OCI-LY3 (cell line): ENCODE results near the gene PRR18.

ENCODE experiments used
- H2AFZ ChIP-seq: fragments of 200-600, 300-600 bp; shearing (Covaris generic); 2 replicates; pipeline ENCODE4 v1.6.0; 2014; ENCODE audit warnings: antibody characterized with exemption, low read depth, low read length
- H3K27ac ChIP-seq: fragments of 200-600, 300-600 bp; sonication (generic); 2 replicates; pipeline ENCODE4 v1.5.1; 2014; ENCODE audit warnings: mild to moderate bottlenecking, low read length, moderate library complexity, mixed read lengths
- H3K27me3 ChIP-seq: fragments of 200-600, 300-600 bp; sonication (generic); 2 replicates; pipeline ENCODE4 v1.6.1; 2014; ENCODE audit warnings: low read depth, low read length, mixed read lengths
- H3K36me3 ChIP-seq: fragments of 200-600, 300-600 bp; sonication (generic); replicated peaks from 2 replicates; pipeline ENCODE3; 2014; ENCODE audit warnings: low read depth, low read length, mixed read lengths
- H3K4me1 ChIP-seq: fragments of 300-600, 200-600 bp; sonication (generic); 2 replicates; pipeline ENCODE4 v1.6.1; 2014; ENCODE audit warnings: low read length, mixed read lengths
- H3K4me2 ChIP-seq: fragments of 200-600, 300-600 bp; sonication (generic); 2 replicates; pipeline ENCODE4 v1.6.1; 2014; ENCODE audit warnings: low read length, mixed read lengths
- H3K4me3 ChIP-seq: fragments of 300-600, 200-600 bp; sonication (generic); 2 replicates; pipeline ENCODE4 v1.5.1; 2014; ENCODE audit warnings: antibody characterized with exemption, mild to moderate bottlenecking, low read length, moderate library complexity
- H3K79me2 ChIP-seq: fragments of 300-600, 200-600 bp; shearing (Covaris generic); 2 replicates; pipeline ENCODE4 v1.6.1; 2014; ENCODE audit warnings: mild to moderate bottlenecking, low read length, mixed read lengths
- H3K9ac ChIP-seq: fragments of 300-600, 200-600 bp; shearing (Covaris generic); 2 replicates; pipeline ENCODE4 v1.6.0; 2014; ENCODE audit warnings: mild to moderate bottlenecking, low read length, moderate library complexity
- H3K9me3 ChIP-seq: fragments of 200-600, 300-600 bp; shearing (Covaris generic); 2 replicates; pipeline ENCODE4 v1.6.1; 2014; ENCODE audit warnings: low read length, mixed read lengths; ENCODE audit not compliant: insufficient read depth
- H4K20me1 ChIP-seq: fragments of 200-600, 300-600 bp; sonication (generic); 2 replicates; pipeline ENCODE4 v1.6.1; 2016; ENCODE audit warnings: low read length, mixed read lengths; ENCODE audit not compliant: insufficient read depth
- EZH2phosphoT487 ChIP-seq: fragments of 200-600 bp; shearing (Covaris generic); IDR thresholded peaks from 2 replicates; pipeline ENCODE4 v1.6.1; 2018; ENCODE audit warnings: antibody characterized with exemption, mixed run types, low read depth
- TF ChIP-seq, protein P1 (sequence below): fragments of 200-600, 300-600 bp; sonication (generic); IDR thresholded peaks from 2 replicates; pipeline ENCODE4 v1.5.1; 2014; ENCODE audit warnings: antibody characterized with exemption, low read length, low read depth

The PRR18 gene

DNA sequence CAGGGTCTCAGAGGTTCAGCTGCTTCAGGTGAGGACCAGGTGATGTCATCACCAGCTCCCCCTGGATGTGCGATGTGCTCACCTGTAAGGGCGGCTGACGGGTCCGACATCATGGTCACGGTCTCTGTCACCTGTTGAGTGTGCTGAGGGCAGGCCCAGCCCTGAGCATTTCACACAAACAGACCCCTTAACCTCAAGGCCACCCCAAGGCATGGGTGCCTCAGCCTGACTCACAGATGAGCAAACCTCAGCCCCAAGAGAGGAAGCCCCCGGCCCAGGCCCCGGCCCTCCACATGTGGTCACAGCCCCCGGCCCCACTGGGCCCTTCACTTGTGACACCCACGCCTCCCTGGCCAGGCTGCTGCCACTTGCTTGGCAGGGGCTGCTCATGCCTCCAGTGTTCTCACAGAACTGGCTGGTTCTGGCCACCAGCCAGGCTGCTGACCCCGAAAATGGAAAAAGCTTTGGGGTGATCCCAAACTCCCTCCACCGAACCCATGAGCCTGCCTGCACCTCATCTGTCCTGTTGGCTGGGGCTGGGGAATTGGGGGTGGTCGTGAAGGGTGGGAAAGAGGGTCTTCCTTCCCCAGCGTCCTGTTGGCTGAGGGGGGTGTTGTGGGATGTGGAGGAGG lies 33.3 kb downstream of the PRR18 start:
- Histone ChIP-seq H3K9me3 (no peaks in the 10 kb centered on the region), H3K79me2 (no peaks in the 10 kb centered on the region), H3K27me3 (peaks cover 13% of the 10 kb centered on the region), H3K4me2 (no peak overlapping the region), H3K9ac (no peak overlapping the region), H3K4me1 (peaks cover 11% of the 10 kb centered on the region), H3K36me3 (no peaks in the 10 kb centered on the region), H3K27ac (no peak overlapping the region), H2AFZ (no peak overlapping the region), H3K4me3 (no peak overlapping the region), H4K20me1 (no peaks in the 10 kb centered on the region)
- TF ChIP-seq EZH2phosphoT487: no peak
- TF ChIP-seq, protein P1, sequence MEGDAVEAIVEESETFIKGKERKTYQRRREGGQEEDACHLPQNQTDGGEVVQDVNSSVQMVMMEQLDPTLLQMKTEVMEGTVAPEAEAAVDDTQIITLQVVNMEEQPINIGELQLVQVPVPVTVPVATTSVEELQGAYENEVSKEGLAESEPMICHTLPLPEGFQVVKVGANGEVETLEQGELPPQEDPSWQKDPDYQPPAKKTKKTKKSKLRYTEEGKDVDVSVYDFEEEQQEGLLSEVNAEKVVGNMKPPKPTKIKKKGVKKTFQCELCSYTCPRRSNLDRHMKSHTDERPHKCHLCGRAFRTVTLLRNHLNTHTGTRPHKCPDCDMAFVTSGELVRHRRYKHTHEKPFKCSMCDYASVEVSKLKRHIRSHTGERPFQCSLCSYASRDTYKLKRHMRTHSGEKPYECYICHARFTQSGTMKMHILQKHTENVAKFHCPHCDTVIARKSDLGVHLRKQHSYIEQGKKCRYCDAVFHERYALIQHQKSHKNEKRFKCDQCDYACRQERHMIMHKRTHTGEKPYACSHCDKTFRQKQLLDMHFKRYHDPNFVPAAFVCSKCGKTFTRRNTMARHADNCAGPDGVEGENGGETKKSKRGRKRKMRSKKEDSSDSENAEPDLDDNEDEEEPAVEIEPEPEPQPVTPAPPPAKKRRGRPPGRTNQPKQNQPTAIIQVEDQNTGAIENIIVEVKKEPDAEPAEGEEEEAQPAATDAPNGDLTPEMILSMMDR: no peak

DNA sequence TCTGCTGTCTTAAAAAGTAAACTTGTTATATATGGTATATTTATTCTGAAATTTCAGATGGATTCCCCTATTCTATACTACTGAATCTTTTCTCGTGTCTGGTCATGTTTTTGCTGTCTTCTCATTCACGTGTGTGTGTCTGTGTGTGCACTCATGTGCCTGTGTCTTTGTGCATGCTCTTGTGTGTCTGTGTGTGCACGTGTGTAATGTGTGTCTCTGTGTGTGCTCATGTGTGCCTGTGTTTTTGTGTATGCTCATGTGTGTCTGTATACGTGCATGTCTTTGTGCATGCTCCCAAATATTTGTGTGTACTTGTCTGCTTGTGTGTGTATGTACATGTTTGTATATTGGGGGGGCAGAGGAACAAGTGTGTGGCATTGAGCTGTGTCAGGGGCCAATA lies 34.0 kb downstream of the PRR18 start:
- H3K36me3 ChIP-seq: no peaks in the 10 kb centered on the region
- H3K9ac ChIP-seq: no peak overlapping the region
- H3K9me3 ChIP-seq: no peaks in the 10 kb centered on the region
- TF ChIP-seq EZH2phosphoT487: no peak
- TF ChIP-seq, protein P1: no peak
- H3K4me2 ChIP-seq: no peak overlapping the region
- no peak overlapping the region for H3K4me3 ChIP-seq
- H2AFZ ChIP-seq: no peak overlapping the region
- H3K4me1 ChIP-seq: peaks cover 11% of the 10 kb centered on the region
- peaks cover 13% of the 10 kb centered on the region for H3K27me3 ChIP-seq
- H4K20me1 ChIP-seq: no peaks in the 10 kb centered on the region
- no peaks in the 10 kb centered on the region for H3K79me2 ChIP-seq
- no peak overlapping the region for H3K27ac ChIP-seq

DNA sequence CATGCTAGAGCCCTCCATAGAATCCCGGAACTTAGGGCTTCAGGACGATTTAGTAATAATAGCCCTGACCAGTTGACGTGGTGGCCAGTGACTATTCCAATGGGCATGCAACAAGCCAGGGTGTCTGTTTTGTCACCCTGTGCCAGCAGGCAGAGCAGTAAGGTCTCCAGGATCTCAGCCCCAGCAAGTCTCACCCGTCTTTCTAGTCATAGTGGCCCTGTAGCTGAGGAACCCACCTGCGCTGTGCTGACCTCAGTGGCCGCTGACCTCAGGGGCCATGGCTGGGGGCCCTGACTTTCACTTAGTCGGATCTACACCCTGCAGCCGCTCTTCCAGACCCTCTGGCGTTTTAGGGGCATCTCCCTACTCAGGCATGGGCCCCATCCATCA lies 36.8 kb downstream of the PRR18 start:
- no peaks in the 10 kb centered on the region for H3K36me3 ChIP-seq
- no peaks in the 10 kb centered on the region for H3K79me2 ChIP-seq
- H3K4me1 ChIP-seq: peaks cover 4% of the 10 kb centered on the region
- no peak overlapping the region for H3K4me3 ChIP-seq
- H3K27me3 ChIP-seq: peaks cover 7% of the 10 kb centered on the region
- H3K9ac ChIP-seq: no peak overlapping the region
- H3K4me2 ChIP-seq: no peak overlapping the region
- TF ChIP-seq EZH2phosphoT487: no peak
- TF ChIP-seq, protein P1: no peak
- no peaks in the 10 kb centered on the region for H3K9me3 ChIP-seq
- no peak overlapping the region for H3K27ac ChIP-seq
- H2AFZ ChIP-seq: no peak overlapping the region
- no peaks in the 10 kb centered on the region for H4K20me1 ChIP-seq

DNA sequence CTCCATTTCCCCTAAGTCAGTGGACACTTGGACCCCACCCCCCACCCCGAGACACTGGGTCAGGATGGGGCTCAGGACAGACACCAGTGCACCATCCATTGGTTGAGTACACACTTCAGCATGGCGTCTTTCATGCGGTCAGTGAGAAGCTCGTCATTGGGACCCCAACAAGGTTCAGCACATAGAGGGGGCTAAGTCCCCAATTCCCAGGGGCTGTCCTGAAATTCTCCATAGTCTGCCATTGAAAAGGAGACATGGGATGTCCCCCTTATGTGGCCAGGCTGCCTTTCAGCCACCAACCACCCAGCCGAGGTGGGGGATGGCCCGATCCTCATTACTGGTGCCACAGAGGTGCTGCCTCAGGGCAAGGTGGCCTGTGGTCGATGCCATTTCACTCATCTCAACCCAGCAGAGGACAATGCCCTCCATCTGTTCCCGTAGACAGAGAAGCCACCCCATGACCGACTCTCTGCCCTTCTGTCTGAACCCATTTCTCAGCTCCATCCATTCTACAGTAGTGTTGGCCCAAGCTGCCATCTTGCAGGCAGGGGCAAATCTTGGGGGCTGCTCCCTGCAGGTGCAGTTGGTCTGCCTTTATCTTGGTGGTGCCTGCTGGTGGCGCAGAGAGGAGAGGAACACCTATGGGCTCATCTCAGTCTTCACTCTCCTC lies 37.4 kb downstream of the PRR18 start:
- TF ChIP-seq, protein P1: no peak
- no peak for TF ChIP-seq EZH2phosphoT487
- Histone ChIP-seq H3K4me3 (no peak overlapping the region), H3K36me3 (no peaks in the 10 kb centered on the region), H2AFZ (no peak overlapping the region), H3K9me3 (no peaks in the 10 kb centered on the region), H3K27ac (no peak overlapping the region), H3K9ac (no peak overlapping the region), H3K79me2 (no peaks in the 10 kb centered on the region), H4K20me1 (no peaks in the 10 kb centered on the region), H3K4me2 (no peak overlapping the region), H3K27me3 (peaks cover 7% of the 10 kb centered on the region), H3K4me1 (peaks cover 1% of the 10 kb centered on the region)
